ENCODE data around the gene KCNIP3.

Gene KCNIP3

DNA sequence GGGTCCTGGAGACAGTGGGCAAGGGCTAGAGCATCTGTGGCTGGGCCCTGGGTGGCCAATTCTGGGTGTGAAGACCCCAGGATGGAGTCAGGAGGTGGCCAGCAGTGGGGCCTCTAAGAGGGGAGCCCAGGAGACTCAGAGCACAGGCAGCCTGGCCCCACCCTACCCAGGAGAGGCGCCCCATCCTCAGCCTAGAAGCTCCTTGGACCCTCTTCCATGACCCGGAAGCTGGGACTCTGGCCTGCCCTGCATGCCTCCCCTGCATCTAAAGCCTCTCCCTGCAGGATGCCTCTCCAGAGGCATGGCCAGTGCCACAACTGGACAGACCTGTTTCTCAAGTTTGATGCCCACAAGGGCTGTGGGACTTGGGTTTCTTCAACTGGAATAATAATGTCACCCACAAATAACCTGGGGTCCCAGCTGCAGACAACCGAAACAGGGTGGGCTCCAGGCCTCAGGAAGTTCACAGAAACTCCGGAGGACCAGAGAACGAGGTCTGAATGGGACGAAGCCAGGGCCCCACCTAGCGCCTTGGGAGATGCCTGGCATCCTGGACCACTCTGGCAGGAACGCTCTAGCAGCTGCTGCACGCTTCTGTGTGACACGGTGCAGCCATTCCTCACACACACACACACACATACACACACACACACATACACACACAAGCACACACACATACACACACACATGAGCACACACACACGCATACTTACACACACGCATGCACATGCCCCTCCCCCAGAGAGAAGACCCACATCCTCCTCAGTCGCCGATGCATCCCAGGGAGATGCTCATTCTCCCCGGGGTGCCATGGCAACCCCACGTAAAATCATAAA, 16.4 kb downstream of the KCNIP3 start:
- no peak overlapping the region for H3K56ac ChIP-seq (ENCODE audit: low read length)
- H4K8ac ChIP-seq (ENCODE audit: low read depth, low read length): no peak overlapping the region
- no peaks in the 10 kb centered on the region for H3K4me1 ChIP-seq (ENCODE audit: control insufficient read depth, low read depth, low read length)
- H3K4ac ChIP-seq (ENCODE audit: low read depth, low read length): no peak overlapping the region
- no peak overlapping the region for H4K5ac ChIP-seq (ENCODE audit: low read length)
- no peak overlapping the region for H3K18ac ChIP-seq (ENCODE audit: low read length)
- H2AK5ac ChIP-seq (ENCODE audit: low read length): no peak overlapping the region
- H3K4me2 ChIP-seq (ENCODE audit: low read length): no peak overlapping the region
- no peak overlapping the region for H3K23ac ChIP-seq (ENCODE audit: low read length)
- no peak overlapping the region for H3K27ac ChIP-seq (ENCODE audit: low read depth, low read length)
- no peak overlapping the region for H3K9ac ChIP-seq (ENCODE audit: low read length)
- no CpG with 5 or more reads among the region's 16 CpGs for WGBS (ENCODE audit: extremely low coverage, insufficient coverage, low lambda C conversion rate)
- H2BK15ac ChIP-seq (replicated peaks; ENCODE audit: low read depth): no peak overlapping the region
- H2BK120ac ChIP-seq (ENCODE audit: low read depth, low read length): no peak overlapping the region
- no peaks in the 10 kb centered on the region for H3K36me3 ChIP-seq (ENCODE audit: control insufficient read depth, insufficient read depth, low read length)
- no peaks in the 10 kb centered on the region for H3K79me1 ChIP-seq (ENCODE audit: low read length)
- H3K27me3 ChIP-seq (ENCODE audit: insufficient read depth, low read length, poor library complexity): no peaks in the 10 kb centered on the region
- no peaks in the 10 kb centered on the region for H3K79me2 ChIP-seq (ENCODE audit: control insufficient read depth, insufficient read depth, low read length)
- no peak overlapping the region for H3K4me3 ChIP-seq (ENCODE audit: low read length)
- no peak overlapping the region for H2BK5ac ChIP-seq (ENCODE audit: low read length)
- DNase-seq: no peak

DNA sequence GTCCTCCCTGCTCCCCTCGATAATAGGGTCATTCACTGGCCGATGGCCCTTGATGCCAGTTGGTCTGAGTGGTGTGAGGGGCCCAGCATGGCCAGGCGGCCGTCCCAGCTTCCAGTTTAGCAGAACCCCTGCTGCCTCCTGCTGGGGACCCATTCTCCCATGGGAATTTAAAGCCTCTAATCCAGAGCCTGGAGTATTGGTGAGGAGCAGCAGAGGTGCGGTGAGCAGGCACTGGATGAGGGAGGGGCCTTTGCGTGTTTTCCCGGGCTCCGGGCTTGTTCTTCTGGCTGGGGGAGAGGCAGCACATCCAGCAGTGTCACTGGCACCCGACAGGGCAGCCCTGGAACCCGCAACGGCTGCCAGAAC, 17.4 kb downstream of the KCNIP3 start:
- Histone ChIP-seq H3K9ac (ENCODE audit: low read length) (no peak overlapping the region), H2BK5ac (ENCODE audit: low read length) (no peak overlapping the region), H3K4ac (ENCODE audit: low read depth, low read length) (no peak overlapping the region), H3K4me2 (ENCODE audit: low read length) (no peak overlapping the region), H2BK120ac (ENCODE audit: low read depth, low read length) (no peak overlapping the region), H2BK15ac (replicated peaks; ENCODE audit: low read depth) (no peak overlapping the region), H3K27me3 (ENCODE audit: insufficient read depth, low read length, poor library complexity) (no peaks in the 10 kb centered on the region), H3K36me3 (ENCODE audit: control insufficient read depth, insufficient read depth, low read length) (no peaks in the 10 kb centered on the region), H4K5ac (ENCODE audit: low read length) (no peak overlapping the region), H3K4me3 (ENCODE audit: low read length) (no peak overlapping the region), H3K27ac (ENCODE audit: low read depth, low read length) (no peak overlapping the region), H3K79me2 (ENCODE audit: control insufficient read depth, insufficient read depth, low read length) (no peaks in the 10 kb centered on the region), H3K79me1 (ENCODE audit: low read length) (no peaks in the 10 kb centered on the region), H3K56ac (ENCODE audit: low read length) (no peak overlapping the region), H3K18ac (ENCODE audit: low read length) (no peak overlapping the region), H3K23ac (ENCODE audit: low read length) (no peak overlapping the region), H3K4me1 (ENCODE audit: control insufficient read depth, low read depth, low read length) (no peaks in the 10 kb centered on the region), H4K8ac (ENCODE audit: low read depth, low read length) (no peak overlapping the region), H2AK5ac (ENCODE audit: low read length) (no peak overlapping the region)
- no peak for DNase-seq
- no CpG with 5 or more reads among the region's 11 CpGs for WGBS (ENCODE audit: extremely low coverage, insufficient coverage, low lambda C conversion rate)

DNA sequence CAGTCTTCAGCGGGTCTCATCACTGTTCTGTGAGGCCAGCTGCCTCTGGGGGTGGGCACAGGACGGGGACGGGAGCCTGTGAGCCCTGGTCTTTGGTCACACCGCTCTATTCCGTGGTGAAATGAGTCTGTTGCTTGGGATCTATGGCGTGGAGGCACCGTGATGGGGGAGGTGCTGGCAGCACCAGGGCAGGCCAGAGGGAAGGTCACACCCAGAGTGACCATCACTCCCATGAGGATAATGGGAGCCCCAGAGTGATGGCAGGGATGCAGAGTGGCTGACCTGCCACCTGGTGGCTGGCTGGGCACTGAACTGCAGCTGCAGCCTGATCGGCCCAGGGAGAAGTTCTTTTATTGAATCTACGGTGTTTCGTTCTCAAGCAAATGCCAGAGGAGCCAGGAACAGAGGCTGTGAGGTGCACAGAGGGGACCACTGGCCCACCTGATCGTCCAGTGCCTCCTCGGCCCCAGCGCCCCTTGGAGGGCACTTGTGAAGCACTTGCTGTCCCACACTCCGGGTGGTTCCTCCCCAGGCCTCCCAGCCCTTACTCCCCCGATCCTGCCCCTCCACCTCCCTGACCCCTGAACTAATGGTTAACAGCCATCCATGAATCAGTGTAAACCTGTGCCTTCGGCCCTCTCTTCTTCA, 17.9 kb downstream of the KCNIP3 start:
- Histone ChIP-seq H2AK5ac (ENCODE audit: low read length) (no peak overlapping the region), H3K27me3 (ENCODE audit: insufficient read depth, low read length, poor library complexity) (no peaks in the 10 kb centered on the region), H4K8ac (ENCODE audit: low read depth, low read length) (no peak overlapping the region), H3K4ac (ENCODE audit: low read depth, low read length) (no peak overlapping the region), H3K4me3 (ENCODE audit: low read length) (no peak overlapping the region), H3K36me3 (ENCODE audit: control insufficient read depth, insufficient read depth, low read length) (no peaks in the 10 kb centered on the region), H3K23ac (ENCODE audit: low read length) (no peak overlapping the region), H3K79me1 (ENCODE audit: low read length) (no peaks in the 10 kb centered on the region), H3K4me1 (ENCODE audit: control insufficient read depth, low read depth, low read length) (no peaks in the 10 kb centered on the region), H3K9ac (ENCODE audit: low read length) (no peak overlapping the region), H3K18ac (ENCODE audit: low read length) (no peak overlapping the region), H3K4me2 (ENCODE audit: low read length) (no peak overlapping the region), H3K56ac (ENCODE audit: low read length) (no peak overlapping the region), H2BK15ac (replicated peaks; ENCODE audit: low read depth) (no peak overlapping the region), H2BK5ac (ENCODE audit: low read length) (no peak overlapping the region), H2BK120ac (ENCODE audit: low read depth, low read length) (no peak overlapping the region), H3K79me2 (ENCODE audit: control insufficient read depth, insufficient read depth, low read length) (no peaks in the 10 kb centered on the region), H4K5ac (ENCODE audit: low read length) (no peak overlapping the region), H3K27ac (ENCODE audit: low read depth, low read length) (no peak overlapping the region)
- peak; percentile 60 for DNase-seq
- WGBS (ENCODE audit: extremely low coverage, insufficient coverage, low lambda C conversion rate): no CpG with 5 or more reads among the region's 16 CpGs

DNA sequence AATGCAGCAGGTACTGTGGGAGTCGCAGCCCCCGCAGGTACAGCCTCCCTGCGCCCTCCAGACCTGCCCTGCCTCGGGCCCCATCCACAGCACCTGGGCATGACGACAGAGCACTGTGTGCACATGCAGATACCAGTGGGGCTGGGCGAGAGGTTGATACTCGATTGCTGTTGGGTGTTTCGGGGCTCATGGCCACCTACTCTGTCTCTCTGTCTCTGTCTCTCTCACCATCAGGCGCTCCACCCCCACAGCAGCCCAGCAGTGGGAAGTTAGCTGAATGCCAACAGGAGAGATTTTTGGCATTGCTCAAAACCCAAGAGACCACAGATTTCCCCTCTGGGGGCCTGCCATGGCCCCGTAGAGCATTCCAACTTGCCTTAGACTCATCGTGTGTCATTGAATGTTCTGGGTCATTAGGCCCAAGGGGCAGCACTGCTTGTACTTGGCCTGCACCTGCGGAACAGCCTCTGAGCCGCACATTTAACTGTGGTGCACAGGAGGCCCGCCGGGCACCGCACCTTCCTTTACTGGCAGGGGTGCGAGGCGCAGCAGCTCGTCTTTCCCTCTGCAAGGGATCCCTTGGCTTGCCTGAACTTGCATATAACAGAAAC, 18.8 kb downstream of the KCNIP3 start:
- no peak for DNase-seq

DNA sequence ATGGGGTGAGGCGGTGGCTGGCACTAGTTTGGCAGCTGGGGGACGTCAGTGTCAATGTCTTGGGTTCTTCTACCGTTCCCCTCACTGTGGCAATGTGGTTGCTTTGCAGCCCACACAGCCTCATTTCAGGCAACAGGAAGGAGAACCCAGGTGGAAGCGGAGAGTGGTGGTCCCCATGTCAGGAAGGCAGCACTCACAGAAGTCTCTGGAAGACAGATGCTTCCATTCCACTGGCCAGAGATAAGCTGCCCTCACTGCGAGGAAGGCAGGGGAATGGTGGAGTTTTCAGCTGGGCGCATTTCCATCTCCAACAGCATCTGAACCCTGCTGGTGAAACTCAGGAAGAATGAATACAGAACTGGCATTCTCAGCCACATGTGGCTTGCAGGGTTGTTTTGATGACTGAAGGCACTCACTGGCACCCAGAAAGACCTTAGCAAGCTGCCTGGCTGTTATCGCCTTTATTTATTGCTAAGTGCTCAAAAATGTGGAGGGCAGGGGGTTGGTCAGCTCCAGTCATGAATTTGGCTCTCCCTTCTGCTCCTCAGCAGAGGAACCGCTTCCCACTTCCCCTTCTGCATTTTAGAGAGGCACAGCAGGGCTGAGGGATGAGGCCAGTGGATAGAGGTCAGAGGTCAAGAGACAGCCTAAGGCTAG, 19.4 kb downstream of the KCNIP3 start:
- DNase-seq: no peak
- Histone ChIP-seq H2AK5ac (ENCODE audit: low read length) (no peak overlapping the region), H3K4ac (ENCODE audit: low read depth, low read length) (no peak overlapping the region), H3K23ac (ENCODE audit: low read length) (no peak overlapping the region), H3K9ac (ENCODE audit: low read length) (no peak overlapping the region), H2BK5ac (ENCODE audit: low read length) (no peak overlapping the region), H2BK120ac (ENCODE audit: low read depth, low read length) (no peak overlapping the region), H3K79me1 (ENCODE audit: low read length) (no peaks in the 10 kb centered on the region), H3K27ac (ENCODE audit: low read depth, low read length) (no peak overlapping the region), H2BK15ac (replicated peaks; ENCODE audit: low read depth) (no peak overlapping the region), H3K4me1 (ENCODE audit: control insufficient read depth, low read depth, low read length) (no peaks in the 10 kb centered on the region), H3K56ac (ENCODE audit: low read length) (no peak overlapping the region), H3K36me3 (ENCODE audit: control insufficient read depth, insufficient read depth, low read length) (no peaks in the 10 kb centered on the region), H3K18ac (ENCODE audit: low read length) (no peak overlapping the region), H4K5ac (ENCODE audit: low read length) (no peak overlapping the region), H3K4me3 (ENCODE audit: low read length) (no peak overlapping the region), H3K79me2 (ENCODE audit: control insufficient read depth, insufficient read depth, low read length) (no peaks in the 10 kb centered on the region), H3K27me3 (ENCODE audit: insufficient read depth, low read length, poor library complexity) (no peaks in the 10 kb centered on the region), H4K8ac (ENCODE audit: low read depth, low read length) (no peak overlapping the region), H3K4me2 (ENCODE audit: low read length) (no peak overlapping the region)
- no CpG with 5 or more reads among the region's 8 CpGs for WGBS (ENCODE audit: extremely low coverage, insufficient coverage, low lambda C conversion rate)

More for the DNA sequence above, 18.8 kb downstream of the KCNIP3 start:
- H3K27ac ChIP-seq (ENCODE audit: low read depth, low read length): no peak overlapping the region
- H3K79me2 ChIP-seq (ENCODE audit: control insufficient read depth, insufficient read depth, low read length): no peaks in the 10 kb centered on the region
- H3K27me3 ChIP-seq (ENCODE audit: insufficient read depth, low read length, poor library complexity): no peaks in the 10 kb centered on the region
- H3K4me1 ChIP-seq (ENCODE audit: control insufficient read depth, low read depth, low read length): no peaks in the 10 kb centered on the region
- WGBS (ENCODE audit: extremely low coverage, insufficient coverage, low lambda C conversion rate): no CpG with 5 or more reads among the region's 19 CpGs
- H3K4me3 ChIP-seq (ENCODE audit: low read length): no peak overlapping the region
- no peak overlapping the region for H3K9ac ChIP-seq (ENCODE audit: low read length)
- H4K8ac ChIP-seq (ENCODE audit: low read depth, low read length): no peak overlapping the region
- no peak overlapping the region for H3K23ac ChIP-seq (ENCODE audit: low read length)
- no peak overlapping the region for H3K56ac ChIP-seq (ENCODE audit: low read length)
- H3K36me3 ChIP-seq (ENCODE audit: control insufficient read depth, insufficient read depth, low read length): no peaks in the 10 kb centered on the region
- H3K4ac ChIP-seq (ENCODE audit: low read depth, low read length): no peak overlapping the region
- no peaks in the 10 kb centered on the region for H3K79me1 ChIP-seq (ENCODE audit: low read length)
- H3K4me2 ChIP-seq (ENCODE audit: low read length): no peak overlapping the region
- H2BK120ac ChIP-seq (ENCODE audit: low read depth, low read length): no peak overlapping the region
- H2BK15ac ChIP-seq (replicated peaks; ENCODE audit: low read depth): no peak overlapping the region
- no peak overlapping the region for H2BK5ac ChIP-seq (ENCODE audit: low read length)
- no peak overlapping the region for H4K5ac ChIP-seq (ENCODE audit: low read length)
- H3K18ac ChIP-seq (ENCODE audit: low read length): no peak overlapping the region
- H2AK5ac ChIP-seq (ENCODE audit: low read length): no peak overlapping the region
